Activated T-cell treated with anti-CD3 and anti-CD28 coated beads, Interleukin-2, amount 50 U/mL, for 4 hours (primary cell): ENCODE results near the gene DTD1. TPM values are rescaled to one million over a fixed set of nuclear protein-coding genes. Genes with fewer than 3 reads are reported as not detected.
A peak's percentile ranks its signal among the peaks of the same experiment; 100 is the strongest.

Source experiments
- ATAC-seq, 2 donors: fragments of 200-7000 bp; cut with Tn5 transposase; one replicate each; pipeline ENCODE4 v1.10.0; 2021
- DNase-seq: peaks from one replicate; pipeline ENCODE4 v3.0.0-alpha.2; 2020
- H3K27me3 Mint-ChIP-seq: one replicate; pipeline ENCODE4 v1.8.0; 2021; ENCODE audit warnings: low read depth, mixed read lengths
- H3K36me3 Mint-ChIP-seq: one replicate; pipeline ENCODE4 v1.8.0; 2022; ENCODE audit warnings: mixed read lengths; ENCODE audit not compliant: insufficient read depth
- H3K4me1 Mint-ChIP-seq: one replicate; pipeline ENCODE4 v1.8.0; 2021; ENCODE audit warnings: low read depth, mixed read lengths
- H3K4me3 Mint-ChIP-seq: one replicate; pipeline ENCODE4 v1.8.0; 2021; ENCODE audit warnings: mild to moderate bottlenecking, moderate library complexity, mixed read lengths
- H3K9me3 Mint-ChIP-seq: one replicate; pipeline ENCODE4 v1.8.0; 2021; ENCODE audit warnings: mixed read lengths
- total RNA-seq, 3 donors: library from RNA; stranded (reverse); gene quantifications; one replicate each; pipeline ENCODE4 v1.2.1, GENCODE V29; 2021

DTD1 gene
- total RNA-seq, result 10 to 100 TPM; 42.9 to 50.7 (median 47.4) TPM

- H3K27me3 Mint-ChIP-seq, result peaks cover 6% of the 10 kb centered on the region
- ATAC-seq, result peak; percentile 84 to 89
Measured at GRCh38 chr20:18587665-18588573, at the start of gene DTD1. TSS of gene DTD1 (plus strand) at chr20:18588054. CDS start at chr20:18588073, 19 bp downstream.

GRCh38 chr20:18541741-18542140 is 46.1 kb upstream of the DTD1 start:
- peaks cover 55% of the 10 kb centered on the region for H3K36me3 Mint-ChIP-seq
- DNase-seq, result no peak

More at GRCh38 chr20:18587665-18588573, at the start of gene DTD1:
- Mint-ChIP-seq H3K4me3 (peak within 1 kb of the TSS; percentile 94), H3K36me3 (no peaks in the 10 kb centered on the region), H3K4me1 (peaks cover 24% of the 10 kb centered on the region), H3K9me3 (no peaks in the 10 kb centered on the region)
- DNase-seq, result peak; percentile 73

GRCh38 chr20:18543216-18543615 is 44.6 kb upstream of the DTD1 start:
- H3K36me3 Mint-ChIP-seq, result peaks cover 50% of the 10 kb centered on the region
- H3K27me3 Mint-ChIP-seq, result no peaks in the 10 kb centered on the region
- no peak overlapping the region for H3K4me3 Mint-ChIP-seq
- ATAC-seq (no peak), DNase-seq (no peak)
- no peaks in the 10 kb centered on the region for H3K4me1 Mint-ChIP-seq
- no peaks in the 10 kb centered on the region for H3K9me3 Mint-ChIP-seq

More at GRCh38 chr20:18541741-18542140, 46.1 kb upstream of the DTD1 start:
- Mint-ChIP-seq H3K27me3 (no peaks in the 10 kb centered on the region), H3K4me3 (no peak overlapping the region), H3K4me1 (no peaks in the 10 kb centered on the region), H3K9me3 (no peaks in the 10 kb centered on the region)
- ATAC-seq, result no peak

- ATAC-seq, result no peak
- H3K4me3 Mint-ChIP-seq, result no peak overlapping the region
- no peak for DNase-seq
- H3K27me3 Mint-ChIP-seq, result no peaks in the 10 kb centered on the region
- H3K36me3 Mint-ChIP-seq, result peaks cover 54% of the 10 kb centered on the region
- H3K4me1 Mint-ChIP-seq, result no peaks in the 10 kb centered on the region
- no peaks in the 10 kb centered on the region for H3K9me3 Mint-ChIP-seq
Measured at GRCh38 chr20:18543932-18544331, 43.9 kb upstream of the DTD1 start.

GRCh38 chr20:18545566-18545965 is 42.3 kb upstream of the DTD1 start:
- Mint-ChIP-seq H3K4me3 (no peak overlapping the region), H3K36me3 (peaks cover 48% of the 10 kb centered on the region), H3K4me1 (no peaks in the 10 kb centered on the region), H3K9me3 (no peaks in the 10 kb centered on the region), H3K27me3 (no peaks in the 10 kb centered on the region)
- ATAC-seq (no peak), DNase-seq (no peak)

GRCh38 chr20:18548465-18548864 is 39.4 kb upstream of the DTD1 start:
- Mint-ChIP-seq H3K27me3 (no peaks in the 10 kb centered on the region), H3K4me1 (no peaks in the 10 kb centered on the region), H3K4me3 (no peak overlapping the region), H3K9me3 (no peaks in the 10 kb centered on the region), H3K36me3 (peaks cover 43% of the 10 kb centered on the region)
- no peak for ATAC-seq
- DNase-seq, result no peak

- DNase-seq (no peak), ATAC-seq (no peak)
- Mint-ChIP-seq H3K9me3 (no peaks in the 10 kb centered on the region), H3K36me3 (peaks cover 35% of the 10 kb centered on the region), H3K4me1 (no peaks in the 10 kb centered on the region), H3K27me3 (no peaks in the 10 kb centered on the region), H3K4me3 (no peak overlapping the region)
Measured at GRCh38 chr20:18553746-18554145, 34.1 kb upstream of the DTD1 start.

- peaks cover 15% of the 10 kb centered on the region for H3K4me1 Mint-ChIP-seq
- H3K36me3 Mint-ChIP-seq, result peaks cover 26% of the 10 kb centered on the region
- peak within 1 kb of the TSS; percentile 94 for H3K4me3 Mint-ChIP-seq
- H3K9me3 Mint-ChIP-seq, result peaks cover 3% of the 10 kb centered on the region
- peak; percentile 90 for DNase-seq
- no peaks in the 10 kb centered on the region for H3K27me3 Mint-ChIP-seq
- ATAC-seq, result peak; percentile 99
Measured at GRCh38 chr20:18566892-18567738, 20.7 kb upstream of the DTD1 start, which contains the start of gene SMIM26. TSS of gene SMIM26 (plus strand) at chr20:18567432. CDS start at chr20:18567479, 47 bp downstream.

- peak in 1 of 2 donors; percentile 11 for ATAC-seq
- Mint-ChIP-seq H3K36me3 (peaks cover 21% of the 10 kb centered on the region), H3K27me3 (no peaks in the 10 kb centered on the region), H3K4me1 (peaks cover 15% of the 10 kb centered on the region), H3K9me3 (peaks cover 7% of the 10 kb centered on the region), H3K4me3 (peak overlapping the region; percentile 94)
- no peak for DNase-seq
Measured at GRCh38 chr20:18567739-18568091, 20.1 kb upstream of the DTD1 start.

GRCh38 chr20:18571009-18571408 is 16.8 kb upstream of the DTD1 start:
- Mint-ChIP-seq H3K36me3 (peaks cover 17% of the 10 kb centered on the region), H3K4me3 (no peak overlapping the region)

GRCh38 chr20:18571578-18571977 is 16.3 kb upstream of the DTD1 start:
- DNase-seq (no peak), ATAC-seq (no peak)
- H3K27me3 Mint-ChIP-seq, result no peaks in the 10 kb centered on the region
- H3K4me1 Mint-ChIP-seq, result peaks cover 12% of the 10 kb centered on the region
- H3K4me3 Mint-ChIP-seq, result no peak overlapping the region
- H3K9me3 Mint-ChIP-seq, result peaks cover 7% of the 10 kb centered on the region
- peaks cover 17% of the 10 kb centered on the region for H3K36me3 Mint-ChIP-seq

More at GRCh38 chr20:18571009-18571408, 16.8 kb upstream of the DTD1 start:
- ATAC-seq, result no peak
- Mint-ChIP-seq H3K9me3 (peaks cover 7% of the 10 kb centered on the region), H3K4me1 (peaks cover 15% of the 10 kb centered on the region), H3K27me3 (no peaks in the 10 kb centered on the region)
- DNase-seq, result no peak

- Mint-ChIP-seq H3K4me3 (no peak overlapping the region), H3K4me1 (peaks cover 3% of the 10 kb centered on the region), H3K36me3 (no peaks in the 10 kb centered on the region), H3K27me3 (no peaks in the 10 kb centered on the region), H3K9me3 (no peaks in the 10 kb centered on the region)
- ATAC-seq (no peak), DNase-seq (no peak)
Measured at GRCh38 chr20:18577942-18578341, 9.9 kb upstream of the DTD1 start.

- H3K9me3 Mint-ChIP-seq, result no peaks in the 10 kb centered on the region
- ATAC-seq (no peak), DNase-seq (no peak)
- H3K4me3 Mint-ChIP-seq, result no peak overlapping the region
- peaks cover 3% of the 10 kb centered on the region for H3K4me1 Mint-ChIP-seq
- H3K27me3 Mint-ChIP-seq, result no peaks in the 10 kb centered on the region
- no peaks in the 10 kb centered on the region for H3K36me3 Mint-ChIP-seq
Measured at GRCh38 chr20:18578581-18578980, 9.3 kb upstream of the DTD1 start.

GRCh38 chr20:18580012-18580411 is 7.8 kb upstream of the DTD1 start:
- H3K9me3 Mint-ChIP-seq, result no peaks in the 10 kb centered on the region
- no peak for DNase-seq
- peaks cover 3% of the 10 kb centered on the region for H3K4me1 Mint-ChIP-seq
- H3K4me3 Mint-ChIP-seq, result no peak overlapping the region
- H3K27me3 Mint-ChIP-seq, result peaks cover 6% of the 10 kb centered on the region
- ATAC-seq, result no peak
- H3K36me3 Mint-ChIP-seq, result no peaks in the 10 kb centered on the region
